H1 (cell line): ENCODE data around the gene GPR180. TPM values are rescaled to one million over a fixed set of nuclear protein-coding genes. Genes with fewer than 3 reads are reported as not detected.

Experiments used
- CTCF ChIA-PET: fragments of 300-600 bp; sonication (Branson Sonifier 250); formaldehyde crosslinking; loops from one replicate; lab custom pipeline; 2021; ENCODE audit not compliant: partially characterized antibody; lab: Charles Lee
- POLR2A ChIA-PET: fragments of 300-600 bp; sonication (Branson Sonifier 250); formaldehyde crosslinking; loops from one replicate; lab custom pipeline; 2021; ENCODE audit warnings: inconsistent platforms; ENCODE audit not compliant: partially characterized antibody; lab: Charles Lee
- DNase-seq, 2 experiments: peaks; one replicate each; pipeline versions ENCODE4 v3.0.0 to v3.0.0-alpha.2; 2010 to 2022; ENCODE audit warnings: low spot score in 2 of 2, low read depth in 1 of 2, mixed read lengths in 1 of 2
- FAIRE-seq: peaks from 2 replicates; lab custom pipeline; 2011; peaks lifted over from hg19 to GRCh38; lab: Jason Lieb, UNC
- H2AFZ ChIP-seq: 2 replicates; pipeline ENCODE4 v1.8.1; 2012; ENCODE audit warnings: low read length, inconsistent platforms
- H2AK5ac ChIP-seq: 2 replicates; pipeline ENCODE4 v1.6.1; 2013; ENCODE audit warnings: low read depth, low read length
- H2BK120ac ChIP-seq: replicated peaks from 2 replicates; pipeline ENCODE3; 2013; ENCODE audit warnings: low read depth, low read length, inconsistent platforms
- H2BK12ac ChIP-seq: 2 replicates; pipeline ENCODE4 v1.6.1; 2013; ENCODE audit warnings: low read depth, low read length
- H2BK15ac ChIP-seq: 2 replicates; pipeline ENCODE4 v1.6.1; 2013; ENCODE audit warnings: low read length
- H2BK20ac ChIP-seq: 2 replicates; pipeline ENCODE4 v1.6.1; 2013; ENCODE audit warnings: low read length
- H2BK5ac ChIP-seq: 2 replicates; pipeline ENCODE4 v1.6.1; 2013; ENCODE audit warnings: low read depth, low read length
- H3K14ac ChIP-seq: 2 replicates; pipeline ENCODE4 v1.6.1; 2013; ENCODE audit warnings: inconsistent platforms; ENCODE audit not compliant: insufficient read length
- H3K18ac ChIP-seq: 2 replicates; pipeline ENCODE4 v1.6.1; 2013; ENCODE audit warnings: low read length; ENCODE audit errors: extremely low read depth
- H3K23ac ChIP-seq: 2 replicates; pipeline ENCODE4 v1.6.1; 2013; ENCODE audit warnings: inconsistent platforms; ENCODE audit not compliant: insufficient read length
- H3K23me2 ChIP-seq: 2 replicates; pipeline ENCODE4 v1.6.1; 2013; ENCODE audit warnings: low read depth, low read length
- H3K27ac ChIP-seq: 2 replicates; pipeline ENCODE4 v1.6.1; 2011; ENCODE audit warnings: low read depth, low read length, inconsistent platforms
- H3K27me3 ChIP-seq, 4 experiments: replicated peaks in 1 of 4; 1 replicate in 1 of 4; 2 replicates in 3 of 4; pipeline versions ENCODE4 v1.6.1 to v1.8.1; 2011 to 2013; ENCODE audit warnings: low read length in 3 of 4, mild to moderate bottlenecking in 3 of 4, inconsistent platforms in 2 of 4, mixed read lengths in 2 of 4, moderate library complexity in 1 of 4; ENCODE audit not compliant: control insufficient read depth in 3 of 4, insufficient read depth in 3 of 4; ENCODE audit errors: extremely low read depth in 1 of 4
- H3K36me3 ChIP-seq, 4 experiments: 2 replicates each; pipeline versions ENCODE4 v1.6.1 to v1.8.1; 2011 to 2013; ENCODE audit warnings: mild to moderate bottlenecking in 4 of 4, low read length in 3 of 4, moderate library complexity in 2 of 4, control low read depth in 1 of 4, inconsistent platforms in 1 of 4; ENCODE audit not compliant: insufficient read depth in 4 of 4, control insufficient read depth in 2 of 4
- H3K4ac ChIP-seq: replicated peaks from 2 replicates; pipeline ENCODE3; 2013; ENCODE audit warnings: low read length, low read depth, mixed read lengths, inconsistent platforms; ENCODE audit not compliant: insufficient read length
- H3K4me1 ChIP-seq, 4 experiments: replicated peaks in 1 of 4; 1 replicate in 1 of 4; 2 replicates in 3 of 4; pipeline versions ENCODE4 v1.6.1 to v1.8.1; 2011 to 2013; ENCODE audit warnings: low read length in 3 of 4, inconsistent platforms in 2 of 4, mixed read lengths in 1 of 4; ENCODE audit not compliant: insufficient read depth in 4 of 4, control insufficient read depth in 3 of 4
- H3K4me2 ChIP-seq, 2 experiments: 2 replicates each; pipeline versions ENCODE4 v1.6.1 to v1.8.1; 2011 to 2013; ENCODE audit warnings: low read depth in 2 of 2, low read length in 2 of 2, control low read depth in 1 of 2, inconsistent platforms in 1 of 2, mild to moderate bottlenecking in 1 of 2; ENCODE audit not compliant: insufficient read depth in 1 of 2
- H3K4me3 ChIP-seq, 4 experiments: fragments of 200-600, 300-600 bp in 1 of 4; sonication (generic), shearing (Covaris generic), sonication (Bioruptor Twin) in 1 of 4; 2 replicates each; pipeline versions ENCODE4 v1.5.1 to v1.8.1; 2011 to 2016; ENCODE audit warnings: low read length in 4 of 4, low read depth in 3 of 4, control low read depth in 2 of 4, inconsistent platforms in 2 of 4, mild to moderate bottlenecking in 2 of 4, mixed read lengths in 1 of 4, moderate library complexity in 1 of 4; ENCODE audit not compliant: insufficient read depth in 2 of 4; ENCODE audit errors: extremely low read depth in 1 of 4
- H3K56ac ChIP-seq: replicated peaks from 2 replicates; pipeline ENCODE3; 2013; ENCODE audit warnings: low read depth, mild to moderate bottlenecking, mixed read lengths, low read length, inconsistent platforms; ENCODE audit not compliant: insufficient read length
- H3K79me1 ChIP-seq: 2 replicates; pipeline ENCODE4 v1.6.1; 2013; ENCODE audit warnings: low read depth, low read length, control low read depth
- H3K79me2 ChIP-seq, 2 experiments: 2 replicates each; pipeline versions ENCODE4 v1.6.1 to v1.8.1; 2012 to 2013; ENCODE audit warnings: low read length in 2 of 2, mild to moderate bottlenecking in 2 of 2, inconsistent platforms in 1 of 2; ENCODE audit not compliant: insufficient read depth in 2 of 2, control insufficient read depth in 1 of 2
- H3K9ac ChIP-seq, 4 experiments: replicated peaks in 1 of 4; 1 replicate in 1 of 4; 2 replicates in 3 of 4; pipeline versions ENCODE4 v1.6.1 to v1.8.1; 2011 to 2013; ENCODE audit warnings: low read depth in 3 of 4, low read length in 3 of 4, control low read depth in 2 of 4, mild to moderate bottlenecking in 2 of 4, moderate library complexity in 2 of 4, inconsistent platforms in 1 of 4; ENCODE audit errors: extremely low read depth in 1 of 4
- H3K9me3 ChIP-seq, 2 experiments: 2 replicates each; pipeline versions ENCODE4 v1.6.1 to v1.8.1; 2012 to 2013; ENCODE audit warnings: mild to moderate bottlenecking in 2 of 2, moderate library complexity in 2 of 2, control low read depth in 1 of 2, inconsistent platforms in 1 of 2, low read depth in 1 of 2, low read length in 1 of 2, mixed read lengths in 1 of 2; ENCODE audit not compliant: insufficient read depth in 2 of 2
- H4K20me1 ChIP-seq, 2 experiments: replicated peaks in 1 of 2; 2 replicates each; pipeline versions ENCODE3 to v1.8.1; 2011 to 2013; ENCODE audit warnings: inconsistent platforms in 2 of 2, low read length in 2 of 2, mild to moderate bottlenecking in 1 of 2; ENCODE audit not compliant: insufficient read depth in 2 of 2, control insufficient read depth in 1 of 2
- H4K5ac ChIP-seq: 2 replicates; pipeline ENCODE4 v1.6.1; 2013; ENCODE audit warnings: low read length, low read depth, mixed read lengths, inconsistent platforms; ENCODE audit not compliant: insufficient read length
- H4K8ac ChIP-seq: 2 replicates; pipeline ENCODE4 v1.8.0; 2013; ENCODE audit warnings: mild to moderate bottlenecking, moderate library complexity, low read length, inconsistent platforms; ENCODE audit not compliant: insufficient read depth; ENCODE audit errors: extremely low read depth
- H4K91ac ChIP-seq: replicated peaks from 2 replicates; pipeline ENCODE3; 2013; ENCODE audit warnings: low read length, mixed read lengths, inconsistent platforms; ENCODE audit not compliant: insufficient read length
- BRCA1 ChIP-seq: IDR thresholded peaks from 2 replicates; pipeline ENCODE4 v1.6.1; 2012; ENCODE audit warnings: low read depth, low read length, improper control_type of control experiment
- CBX5 ChIP-seq: fragments of 300-800, 300-1000 bp; sonication (generic); IDR thresholded peaks from 2 replicates; pipeline ENCODE4 v1.7.1; 2016; ENCODE audit warnings: antibody characterized with exemption, low read length, low read depth
- EP300 ChIP-seq, 2 experiments: IDR thresholded peaks; 1 replicate in 1 of 2; 2 replicates in 1 of 2; pipeline ENCODE4 v1.6.1; 2011 to 2012; ENCODE audit warnings: low read depth in 2 of 2, low read length in 2 of 2, mild to moderate bottlenecking in 2 of 2, borderline replicate concordance in 1 of 2, inconsistent platforms in 1 of 2, moderate library complexity in 1 of 2
- EZH2 ChIP-seq: fragments of 200-600 bp; sonication (generic); IDR thresholded peaks from 2 replicates; pipeline ENCODE4 v1.7.1; 2012; ENCODE audit warnings: low read depth, mild to moderate bottlenecking, moderate library complexity, low read length, inconsistent platforms; ENCODE audit not compliant: severe bottlenecking
- FOSL1 ChIP-seq: IDR thresholded peaks from 2 replicates; pipeline ENCODE4 v1.6.1; 2011; ENCODE audit warnings: mild to moderate bottlenecking, low read depth, low read length, moderate library complexity; ENCODE audit not compliant: insufficient read depth
- KDM1A ChIP-seq: fragments of 200-600, 300-600 bp; sonication (generic); IDR thresholded peaks from 2 replicates; pipeline ENCODE4 v1.7.1; 2016; ENCODE audit warnings: mild to moderate bottlenecking, low read length, borderline replicate concordance
- MAX ChIP-seq: IDR thresholded peaks from 2 replicates; pipeline ENCODE4 v1.6.1; 2012; ENCODE audit warnings: inconsistent platforms
- RXRA ChIP-seq: IDR thresholded peaks from 2 replicates; pipeline ENCODE4 v1.6.1; 2011; ENCODE audit warnings: low read depth, mild to moderate bottlenecking, low read length, moderate library complexity; ENCODE audit not compliant: insufficient read depth
- SIRT6 ChIP-seq: IDR thresholded peaks from one replicate; pipeline ENCODE4 v1.7.1; 2012; ENCODE audit warnings: low read length, inconsistent platforms
- SP2 ChIP-seq: IDR thresholded peaks from 2 replicates; pipeline ENCODE4 v1.6.1; 2012; ENCODE audit warnings: mild to moderate bottlenecking, low read length, inconsistent platforms
- TAF7 ChIP-seq: optimal IDR thresholded peaks from 2 replicates; pipeline ENCODE3; 2011; ENCODE audit warnings: low read depth, mild to moderate bottlenecking, inconsistent platforms, low read length, moderate library complexity, borderline replicate concordance
- TCF12 ChIP-seq: IDR thresholded peaks from 2 replicates; pipeline ENCODE4 v1.6.1; 2011; ENCODE audit warnings: low read depth, mild to moderate bottlenecking, low read length
- USF2 ChIP-seq: IDR thresholded peaks from 2 replicates; pipeline ENCODE4 v1.6.1; 2011; ENCODE audit warnings: low read length, improper control_type of control experiment
- WGBS, 2 experiments: shearing (Covaris generic) in 1 of 2; methylation state at CpG; one replicate each; pipeline versions ENCODE4 v1.1.6 to v1.1.7; 2013 to 2015; ENCODE audit warnings: low lambda C conversion rate in 2 of 2, mixed read lengths in 2 of 2, inconsistent platforms in 1 of 2, low coverage in 1 of 2, missing lambda C conversion rate in 1 of 2; ENCODE audit not compliant: insufficient replicate concordance in 2 of 2, insufficient coverage in 1 of 2, insufficient read length in 1 of 2; ENCODE audit errors: extremely low coverage in 1 of 2, missing lambda C conversion rate in 1 of 2; 5-methylcytosine and 5-hydroxymethylcytosine counted together
- polyA plus RNA-seq, 7 experiments: library from polyadenylated mRNA; depleted of rRNA in 3 of 7; stranded (reverse) in 5 of 7; unstranded in 2 of 7; fragments of >200 nt in 5 of 7; fragments of 200-250 nt in 2 of 7; gene quantifications; 1 replicate in 5 of 7; 2 replicates in 1 of 7; 4 replicates in 1 of 7; pipeline versions ENCODE4 v1.2.1 to v1.2.3, GENCODE V29; 2011 to 2013; ENCODE audit warnings: missing spikeins in 2 of 7, mixed read lengths in 2 of 7
- total RNA-seq: library from RNA; stranded (reverse); fragmentation: NEBNext Ultra II Directional; extraction: Animal tissue kit (Norgen Biotek cat#: 25700); gene quantifications from 2 replicates; pipeline ENCODE4 v1.2.1, GENCODE V29; 2021

Gene GPR180
- total and polyA plus RNA-seq, 2 of the 8 experiments (the other 6 are each of a cell fraction or from before 2014, with no cell fraction given): 1.8 to 4.8 TPM

- H4K5ac ChIP-seq: no peak overlapping the region
- H4K8ac ChIP-seq: no peak overlapping the region
- 0 out of 2 replicates have a peak overlapping the region, but pooled peaks have one; percentile 35 for H2AFZ ChIP-seq
- H3K23me2 ChIP-seq: peaks cover 4% of the 10 kb centered on the region
- DNase-seq (no peak), FAIRE-seq (no peak)
- H4K20me1 ChIP-seq: no peaks in the 10 kb centered on the region
- no peak overlapping the region for H2BK20ac ChIP-seq
- no peak overlapping the region for H3K56ac ChIP-seq
- 0 out of 7 replicates have a peak overlapping the region, but pooled peaks of 1 of the 4 experiments have one; percentile 11 for H3K9ac ChIP-seq
- no peaks in the 10 kb centered on the region for H3K79me1 ChIP-seq
- whole genome bisulfite sequencing, 2 experiments: 84% methylated on average over 4 of the region's 4 CpGs; no CpG with 5 or more reads in 1 of the 2 experiments
- H3K18ac ChIP-seq: no peak overlapping the region
- H2BK15ac ChIP-seq: no peak overlapping the region
- no peak overlapping the region for H3K14ac ChIP-seq
- ChIA-PET POLR2A (no interaction called here), CTCF (no interaction called here)
- no peak overlapping the region for H4K91ac ChIP-seq
- H3K4ac ChIP-seq: no peak overlapping the region
- H3K27ac ChIP-seq: no peak overlapping the region
- no peak overlapping the region for H2BK120ac ChIP-seq
- H3K27me3 ChIP-seq: no peaks in the 10 kb centered on the region; a peak in 1 of 7 replicates
- H2BK12ac ChIP-seq: no peak overlapping the region
- H3K79me2 ChIP-seq: no peaks in the 10 kb centered on the region
- no peak overlapping the region for H3K23ac ChIP-seq
- H3K4me3 ChIP-seq: no peak overlapping the region
- no peaks in the 10 kb centered on the region for H3K36me3 ChIP-seq
- H2AK5ac ChIP-seq: no peak overlapping the region
- H2BK5ac ChIP-seq: no peak overlapping the region
- H3K4me1 ChIP-seq: no peaks in the 10 kb centered on the region
- no peak overlapping the region for H3K4me2 ChIP-seq
- no peaks in the 10 kb centered on the region; a peak in 1 of 4 replicates for H3K9me3 ChIP-seq
- TF ChIP-seq EZH2: no peak
- no peak for TF ChIP-seq SP2
- TF ChIP-seq TAF7: no peak
- no peak for TF ChIP-seq MAX
- no peak for TF ChIP-seq RXRA
- no peak for TF ChIP-seq SIRT6
- no peak for TF ChIP-seq FOSL1
- no peak for TF ChIP-seq BRCA1
- TF ChIP-seq TCF12: no peak
- TF ChIP-seq EP300 (IDR thresholded peaks at IDR 0.05; ENCODE audit: borderline replicate concordance in 1 of 2, low read depth in 2 of 2, low read length in 2 of 2): no peak
- TF ChIP-seq CBX5: no peak
- no peak for TF ChIP-seq USF2
- no peak for TF ChIP-seq KDM1A
These were observed 47.9 kb upstream of the GPR180 start for GRCh38 chr13:94553766-94554165.
